ENCODE measurements around the gene ROR2.
A peak's percentile ranks its signal among the peaks of the same experiment; 100 is the strongest.

ROR2 gene

GRCh38 chr9:91904588-91905236, 45.3 kb downstream of the ROR2 start:
- FAIRE-seq (peak; percentile 29), DNase-seq (ENCODE audit: extremely low spot score, insufficient read length, low read depth) (no peak)

- FAIRE-seq: no peak
- no peak for DNase-seq (ENCODE audit: extremely low spot score, insufficient read length, low read depth)
These were observed 46.7 kb downstream of the ROR2 start for GRCh38 chr9:91903126-91903911.

GRCh38 chr9:91902475-91903125, 47.4 kb downstream of the ROR2 start:
- FAIRE-seq (no peak), DNase-seq (ENCODE audit: extremely low spot score, insufficient read length, low read depth) (no peak)

GRCh38 chr9:91900797-91901177, 49.2 kb downstream of the ROR2 start:
- FAIRE-seq (no peak), DNase-seq (ENCODE audit: extremely low spot score, insufficient read length, low read depth) (no peak)

GRCh38 chr9:91900055-91900796, 49.8 kb downstream of the ROR2 start:
- DNase-seq (ENCODE audit: extremely low spot score, insufficient read length, low read depth) (no peak), FAIRE-seq (no peak)

- DNase-seq (ENCODE audit: extremely low spot score, insufficient read length, low read depth): no peak
- no peak for FAIRE-seq
These were observed 50.4 kb downstream of the ROR2 start for GRCh38 chr9:91899594-91899993.

GRCh38 chr9:91899219-91899563, 50.8 kb downstream of the ROR2 start:
- FAIRE-seq (no peak), DNase-seq (ENCODE audit: extremely low spot score, insufficient read length, low read depth) (no peak)

GRCh38 chr9:91898451-91899218, 51.4 kb downstream of the ROR2 start:
- DNase-seq (ENCODE audit: extremely low spot score, insufficient read length, low read depth) (no peak), FAIRE-seq (no peak)

- FAIRE-seq (no peak), DNase-seq (ENCODE audit: extremely low spot score, insufficient read length, low read depth) (no peak)
These were observed 52.8 kb downstream of the ROR2 start for GRCh38 chr9:91897201-91897600.

- DNase-seq (ENCODE audit: extremely low spot score, insufficient read length, low read depth) (no peak), FAIRE-seq (no peak)
These were observed 53.4 kb downstream of the ROR2 start for GRCh38 chr9:91896513-91897121.

GRCh38 chr9:91896097-91896496, 53.9 kb downstream of the ROR2 start:
- no peak for FAIRE-seq

GRCh38 chr9:91894536-91894935, 55.5 kb downstream of the ROR2 start:
- DNase-seq (ENCODE audit: extremely low spot score, insufficient read length, low read depth): no peak
- FAIRE-seq: no peak

More at GRCh38 chr9:91896097-91896496, 53.9 kb downstream of the ROR2 start:
- no peak for DNase-seq (ENCODE audit: extremely low spot score, insufficient read length, low read depth)

- no peak for DNase-seq (ENCODE audit: extremely low spot score, insufficient read length, low read depth)
These were observed 56.0 kb downstream of the ROR2 start for GRCh38 chr9:91894023-91894422.

GRCh38 chr9:91891915-91892314, 58.1 kb downstream of the ROR2 start:
- DNase-seq (ENCODE audit: extremely low spot score, insufficient read length, low read depth) (no peak), FAIRE-seq (no peak)

More at GRCh38 chr9:91894023-91894422, 56.0 kb downstream of the ROR2 start:
- no peak for FAIRE-seq

GRCh38 chr9:91890662-91891061, 59.4 kb downstream of the ROR2 start:
- FAIRE-seq (no peak), DNase-seq (ENCODE audit: extremely low spot score, insufficient read length, low read depth) (no peak)

GRCh38 chr9:91889161-91889911, 60.7 kb downstream of the ROR2 start:
- DNase-seq (ENCODE audit: extremely low spot score, insufficient read length, low read depth) (no peak), FAIRE-seq (no peak)

- no peak for FAIRE-seq
These were observed 63.5 kb downstream of the ROR2 start for GRCh38 chr9:91886414-91887076.

GRCh38 chr9:91885746-91886413, 64.1 kb downstream of the ROR2 start:
- no peak for DNase-seq (ENCODE audit: extremely low spot score, insufficient read length, low read depth)
- no peak for FAIRE-seq

More at GRCh38 chr9:91886414-91887076, 63.5 kb downstream of the ROR2 start:
- DNase-seq (ENCODE audit: extremely low spot score, insufficient read length, low read depth): no peak
